Trophoblast cell (in vitro differentiated cells and primary cell): Measurements from ENCODE around the gene DHX35.
A peak's percentile ranks its signal among the peaks of the same experiment; 100 is the strongest.

Source experiments
- DNase-seq, 2 donors: peaks; one replicate each; pipeline ENCODE4 v3.0.0-alpha.2; 2016
- H2AFZ ChIP-seq: 2 replicates; pipeline ENCODE4 v1.6.1; 2013; ENCODE audit warnings: low read length, moderate library complexity, mild to moderate bottlenecking; ENCODE audit not compliant: insufficient read depth, poor library complexity
- H2AK5ac ChIP-seq: 2 replicates; pipeline ENCODE4 v1.6.1; 2013; ENCODE audit warnings: mild to moderate bottlenecking, low read length
- H2BK120ac ChIP-seq: 2 replicates; pipeline ENCODE4 v1.6.1; 2013; ENCODE audit warnings: low read length, mild to moderate bottlenecking, moderate library complexity; ENCODE audit not compliant: insufficient read depth, poor library complexity
- H2BK12ac ChIP-seq: 2 replicates; pipeline ENCODE4 v1.6.1; 2013; ENCODE audit warnings: mild to moderate bottlenecking, low read length, moderate library complexity
- H2BK5ac ChIP-seq: 2 replicates; pipeline ENCODE4 v1.6.1; 2013; ENCODE audit warnings: low read length, low read depth, moderate library complexity, mild to moderate bottlenecking; ENCODE audit not compliant: poor library complexity
- H3K14ac ChIP-seq: 2 replicates; pipeline ENCODE4 v1.6.1; 2013; ENCODE audit warnings: mild to moderate bottlenecking, low read length
- H3K18ac ChIP-seq: 2 replicates; pipeline ENCODE4 v1.6.1; 2013; ENCODE audit warnings: mild to moderate bottlenecking, low read length
- H3K23ac ChIP-seq: 2 replicates; pipeline ENCODE4 v1.6.1; 2013; ENCODE audit warnings: low read length
- H3K27ac ChIP-seq: 2 replicates; pipeline ENCODE4 v1.5.1; 2013; ENCODE audit warnings: low read depth, mild to moderate bottlenecking, inconsistent platforms, low read length, moderate library complexity
- H3K27me3 ChIP-seq: 2 replicates; pipeline ENCODE4 v1.6.1; 2013; ENCODE audit warnings: inconsistent platforms, mild to moderate bottlenecking, low read length, moderate library complexity; ENCODE audit not compliant: insufficient read depth
- H3K36me3 ChIP-seq, 2 experiments: 1 replicate in 1 of 2; 2 replicates in 1 of 2; pipeline ENCODE4 v1.6.1; 2013; ENCODE audit warnings: low read length in 2 of 2, mild to moderate bottlenecking in 2 of 2, moderate library complexity in 1 of 2; ENCODE audit not compliant: insufficient read depth in 2 of 2, control insufficient read depth in 1 of 2
- H3K4ac ChIP-seq: 2 replicates; pipeline ENCODE4 v1.6.1; 2013; ENCODE audit warnings: low read depth, mild to moderate bottlenecking, low read length, moderate library complexity
- H3K4me1 ChIP-seq, 2 experiments: 1 replicate in 1 of 2; 2 replicates in 1 of 2; pipeline ENCODE4 v1.6.1; 2013; ENCODE audit warnings: low read length in 2 of 2, mild to moderate bottlenecking in 2 of 2, moderate library complexity in 1 of 2; ENCODE audit not compliant: insufficient read depth in 2 of 2, control insufficient read depth in 1 of 2
- H3K4me2 ChIP-seq: 2 replicates; pipeline ENCODE4 v1.6.1; 2013; ENCODE audit warnings: inconsistent platforms, mild to moderate bottlenecking, low read length, moderate library complexity
- H3K4me3 ChIP-seq: 2 replicates; pipeline ENCODE4 v1.5.1; 2013; ENCODE audit warnings: mild to moderate bottlenecking, low read depth, low read length, inconsistent platforms
- H3K79me1 ChIP-seq: one replicate; pipeline ENCODE4 v1.6.1; 2013; ENCODE audit warnings: low read length
- H3K79me2 ChIP-seq: 2 replicates; pipeline ENCODE4 v1.6.1; 2013; ENCODE audit warnings: low read length, mild to moderate bottlenecking; ENCODE audit not compliant: control insufficient read depth, insufficient read depth, poor library complexity
- H3K9ac ChIP-seq: 2 replicates; pipeline ENCODE4 v1.6.1; 2013; ENCODE audit warnings: mild to moderate bottlenecking, low read length
- H3K9me3 ChIP-seq: 2 replicates; pipeline ENCODE4 v1.6.1; 2013; ENCODE audit warnings: low read depth, mild to moderate bottlenecking, control low read depth, inconsistent platforms, low read length; ENCODE audit not compliant: insufficient read depth
- H4K12ac ChIP-seq: 2 replicates; pipeline ENCODE4 v1.6.1; 2013; ENCODE audit warnings: low read depth, mild to moderate bottlenecking, low read length, moderate library complexity
- H4K8ac ChIP-seq: 2 replicates; pipeline ENCODE4 v1.6.1; 2013; ENCODE audit warnings: low read depth, mild to moderate bottlenecking, low read length, moderate library complexity
- H4K91ac ChIP-seq: one replicate; pipeline ENCODE4 v1.6.1; 2013; ENCODE audit warnings: low read depth, mild to moderate bottlenecking, low read length, moderate library complexity
- WGBS: extraction: QIAGEN DNeasy Blood & Tissue Kit; methylation state at CpG from one replicate; pipeline ENCODE4 v1.1.7; 2013; ENCODE audit warnings: missing lambda C conversion rate; ENCODE audit not compliant: insufficient read length, insufficient coverage; ENCODE audit errors: extremely low coverage; 5-methylcytosine and 5-hydroxymethylcytosine counted together

DHX35 gene

GRCh38 chr20:39049148-39049547, 87.0 kb downstream of the DHX35 start:
- H3K14ac ChIP-seq: no peak overlapping the region
- H3K23ac ChIP-seq: no peak overlapping the region
- H3K4me2 ChIP-seq: no peak overlapping the region
- H3K18ac ChIP-seq: no peak overlapping the region
- H2BK12ac ChIP-seq: no peak overlapping the region
- H3K79me1 ChIP-seq: peaks cover 5% of the 10 kb centered on the region
- H3K27me3 ChIP-seq: no peaks in the 10 kb centered on the region
- H4K91ac ChIP-seq: no peak overlapping the region
- H4K12ac ChIP-seq: no peak overlapping the region
- WGBS: no CpG with 5 or more reads among the region's 2 CpGs
- H3K9ac ChIP-seq: no peak overlapping the region
- no peak overlapping the region for H3K4ac ChIP-seq
- H3K79me2 ChIP-seq: peaks cover 3% of the 10 kb centered on the region
- no peak overlapping the region for H2BK120ac ChIP-seq
- DNase-seq: no peak
- no peaks in the 10 kb centered on the region for H3K9me3 ChIP-seq
- no peaks in the 10 kb centered on the region for H3K36me3 ChIP-seq
- no peak overlapping the region for H3K4me3 ChIP-seq
- no peak overlapping the region for H2AFZ ChIP-seq
- no peak overlapping the region for H4K8ac ChIP-seq
- no peak overlapping the region for H3K27ac ChIP-seq
- H2BK5ac ChIP-seq: no peak overlapping the region
- H2AK5ac ChIP-seq: no peak overlapping the region
- no peaks in the 10 kb centered on the region for H3K4me1 ChIP-seq

DNA sequence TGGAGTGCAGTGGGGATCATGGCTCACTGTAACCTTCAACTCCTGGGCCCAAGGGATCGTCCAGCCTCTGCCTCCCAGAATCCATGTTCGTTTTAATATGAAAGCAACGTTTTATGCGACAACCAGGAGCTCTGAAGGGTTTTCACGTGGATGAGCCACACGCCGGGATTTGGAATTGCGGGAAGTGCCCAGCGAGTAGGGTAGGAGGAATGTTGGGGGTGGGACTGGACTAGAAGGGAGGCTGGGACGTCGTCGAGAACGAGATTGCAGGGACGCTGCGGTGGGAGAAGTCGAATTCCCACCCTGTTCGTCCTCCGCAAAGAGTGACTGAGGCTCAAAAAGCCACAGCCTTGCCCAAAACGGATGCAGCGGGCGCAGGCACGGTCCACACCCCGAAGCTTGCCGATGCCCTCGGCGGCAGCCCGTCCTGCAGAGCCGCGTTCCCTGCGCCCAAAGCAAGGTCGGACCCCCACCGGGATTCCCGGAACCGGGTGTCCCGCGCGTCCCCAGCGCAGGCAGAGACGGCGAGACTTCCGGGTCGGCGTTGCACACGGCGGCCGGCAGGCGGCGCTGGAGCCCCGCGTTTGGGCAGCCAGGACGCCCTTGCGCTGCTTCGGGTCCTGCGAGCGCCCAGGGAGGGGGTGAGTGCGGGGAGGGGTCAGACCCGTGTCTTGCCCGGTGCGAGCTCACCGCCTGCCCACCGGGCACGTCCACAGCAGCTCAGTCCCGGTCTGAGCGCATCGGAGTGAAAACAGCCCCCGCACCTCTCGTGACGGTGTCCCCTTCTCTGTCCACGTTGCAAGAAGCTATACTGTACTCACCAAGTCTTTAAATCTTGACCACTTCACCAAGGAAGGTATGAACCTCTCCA, 87.8 kb downstream of the DHX35 start:
- Histone ChIP-seq H4K8ac (peak overlapping the region; percentile 93), H3K4me2 (peak overlapping the region; percentile 72), H3K9me3 (no peaks in the 10 kb centered on the region), H4K12ac (peak overlapping the region; percentile 81), H2AFZ (peak overlapping the region; percentile 90), H3K18ac (peak overlapping the region; percentile 96), H2BK120ac (peak overlapping the region; percentile 50), H3K36me3 (no peaks in the 10 kb centered on the region), H3K9ac (peak overlapping the region; percentile 57), H2AK5ac (no peak overlapping the region), H3K4ac (peak overlapping the region; percentile 16), H2BK12ac (no peak overlapping the region), H3K14ac (peak overlapping the region; percentile 93), H3K4me1 (no peaks in the 10 kb centered on the region), H3K27ac (no peak overlapping the region), H3K79me1 (peaks cover 5% of the 10 kb centered on the region), H2BK5ac (peak overlapping the region; percentile 35), H4K91ac (peak overlapping the region; percentile 58), H3K4me3 (peak overlapping the region; percentile 78), H3K27me3 (no peaks in the 10 kb centered on the region), H3K79me2 (peaks cover 3% of the 10 kb centered on the region), H3K23ac (no peak overlapping the region)
- peak; percentile 51 to 85 for DNase-seq
- no CpG with 5 or more reads among the region's 69 CpGs for WGBS

DNA sequence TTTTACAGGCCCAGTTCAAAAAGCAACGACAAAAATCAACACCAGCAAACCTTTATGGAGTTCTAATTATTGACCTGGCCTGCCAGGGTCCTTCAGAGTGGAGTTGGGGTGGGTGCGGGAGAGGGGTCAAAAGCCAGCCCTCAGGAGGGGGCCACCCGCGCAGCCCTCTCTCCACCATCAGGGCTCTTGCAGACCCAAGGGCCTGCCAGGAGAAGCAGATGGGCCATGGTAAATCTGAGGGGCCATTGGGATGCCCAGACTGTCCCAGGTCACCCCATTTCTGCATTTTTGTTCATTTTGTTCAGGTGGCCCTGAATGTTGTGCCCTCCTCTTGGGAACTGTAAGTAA, 88.4 kb downstream of the DHX35 start:
- Histone ChIP-seq H3K4me3 (no peak overlapping the region), H3K9me3 (no peaks in the 10 kb centered on the region), H3K79me2 (peaks cover 3% of the 10 kb centered on the region), H2BK120ac (no peak overlapping the region), H3K4me2 (peak overlapping the region; percentile 72), H2AFZ (no peak overlapping the region), H3K27ac (no peak overlapping the region), H3K4ac (no peak overlapping the region), H3K23ac (no peak overlapping the region), H3K18ac (no peak overlapping the region), H3K27me3 (no peaks in the 10 kb centered on the region), H4K12ac (no peak overlapping the region), H3K36me3 (no peaks in the 10 kb centered on the region), H3K9ac (no peak overlapping the region), H4K91ac (no peak overlapping the region), H2AK5ac (no peak overlapping the region), H3K14ac (no peak overlapping the region), H4K8ac (peak overlapping the region; percentile 75), H3K79me1 (peaks cover 5% of the 10 kb centered on the region), H2BK12ac (no peak overlapping the region), H2BK5ac (no peak overlapping the region), H3K4me1 (no peaks in the 10 kb centered on the region)
- WGBS: no CpG with 5 or more reads among the region's 4 CpGs
- no peak for DNase-seq

GRCh38 chr20:39052676-39053075, 90.5 kb downstream of the DHX35 start:
- Histone ChIP-seq H4K8ac (no peak overlapping the region), H3K9ac (no peak overlapping the region), H3K4me2 (no peak overlapping the region), H3K4ac (no peak overlapping the region), H3K36me3 (no peaks in the 10 kb centered on the region), H3K79me1 (peaks cover 5% of the 10 kb centered on the region), H2BK12ac (no peak overlapping the region), H3K23ac (no peak overlapping the region), H3K79me2 (peaks cover 3% of the 10 kb centered on the region), H3K18ac (no peak overlapping the region), H2BK5ac (no peak overlapping the region), H2BK120ac (no peak overlapping the region), H2AFZ (no peak overlapping the region), H4K12ac (no peak overlapping the region), H2AK5ac (no peak overlapping the region), H3K14ac (no peak overlapping the region), H3K4me1 (no peaks in the 10 kb centered on the region), H3K27ac (no peak overlapping the region), H4K91ac (no peak overlapping the region), H3K27me3 (no peaks in the 10 kb centered on the region), H3K9me3 (no peaks in the 10 kb centered on the region), H3K4me3 (peak overlapping the region; percentile 1)
- no peak for DNase-seq
- no CpG with 5 or more reads among the region's 8 CpGs for WGBS
